HT-29 (cell line): ENCODE measurements around the gene DDX53. TPM values are rescaled to one million over a fixed set of nuclear protein-coding genes. Genes with fewer than 3 reads are reported as not detected.

Experiments used
- DNase-seq: peaks from one replicate; pipeline ENCODE4 v3.0.0-alpha.2; 2015; ENCODE audit warnings: low spot score
- total RNA-seq: library from RNA; depleted of rRNA; stranded (reverse); fragments of >200 nt; shearing (Covaris generic); gene quantifications from 2 replicates; pipeline ENCODE4 v1.2.3, GENCODE V29; 2014

Gene DDX53
- total RNA-seq, 1 experiment from 2014 or later = not detected

DNA sequence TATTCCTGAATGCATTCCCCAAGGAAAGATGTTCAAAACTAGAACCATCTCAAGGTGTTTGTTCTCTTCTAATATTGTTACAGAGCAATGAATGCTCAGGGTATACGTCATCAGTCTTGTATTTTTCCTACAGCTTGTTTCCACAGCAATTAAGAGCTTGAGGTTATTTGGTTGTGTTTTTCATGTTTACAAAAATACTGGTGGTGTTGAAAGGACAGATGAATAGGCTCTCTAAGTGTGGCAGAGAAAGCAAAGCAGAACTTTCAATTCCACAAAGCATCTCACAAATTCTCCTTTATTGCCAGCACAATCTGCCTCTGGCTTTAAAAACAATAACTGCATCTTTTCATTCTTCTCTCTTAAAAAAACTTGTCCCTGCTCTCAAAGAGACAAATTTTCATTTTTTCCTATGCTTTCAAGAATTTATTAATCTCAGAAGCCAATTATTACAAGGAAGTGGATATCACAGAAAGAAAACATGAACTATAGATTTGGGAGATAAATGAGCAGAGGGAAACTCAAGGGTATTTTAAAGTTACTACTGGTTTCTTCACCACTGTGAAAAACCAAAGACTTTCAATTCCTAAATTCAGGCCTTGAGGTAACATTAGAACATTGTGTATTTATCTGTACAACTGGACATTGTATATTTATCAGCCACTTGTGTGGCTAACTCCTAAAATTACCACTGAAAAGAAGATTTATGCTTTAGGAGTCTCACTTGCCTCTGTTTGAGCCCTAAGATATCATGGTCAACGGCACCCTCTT lies 49.2 kb downstream of the DDX53 start:
- no peak for DNase-seq

DNA sequence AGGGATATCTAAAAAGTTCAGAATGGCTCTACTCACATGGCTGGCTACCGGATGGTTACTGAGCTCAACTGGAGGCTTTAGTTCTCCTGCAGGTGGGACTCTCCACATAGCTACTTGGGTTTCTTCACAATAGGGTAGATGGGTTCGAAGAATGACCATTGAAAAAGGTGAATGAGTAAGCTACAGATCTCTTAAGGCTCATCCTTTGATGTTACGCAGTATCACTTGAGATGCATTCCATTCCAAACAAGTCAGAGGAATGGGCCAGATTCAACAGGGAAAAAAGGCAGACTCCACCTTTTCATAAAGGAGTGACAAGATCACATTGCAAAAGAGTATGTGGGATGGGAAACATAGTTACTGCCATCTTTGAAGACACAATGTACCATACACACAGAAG lies 52.6 kb downstream of the DDX53 start:
- no peak for DNase-seq
